ENCODE results near the gene VIL1.

VIL1 gene

DNA sequence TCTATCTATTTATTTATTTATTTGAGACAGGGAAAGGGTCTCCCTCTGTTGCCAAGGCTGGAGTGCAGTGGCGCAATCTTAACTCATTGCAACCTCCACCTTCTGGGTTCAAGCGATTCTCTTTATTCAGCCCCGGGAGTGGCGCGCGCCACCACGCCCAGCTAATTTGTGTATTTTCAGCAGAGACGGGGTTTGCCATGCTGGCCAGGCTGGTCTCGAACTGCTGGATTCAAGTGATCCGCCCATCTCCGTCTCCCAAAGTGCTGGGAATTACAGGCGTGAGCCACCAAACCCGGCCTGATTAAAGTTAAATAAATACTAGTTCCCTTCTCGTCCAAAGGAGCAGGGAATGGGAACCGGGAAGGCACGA, 23.5 kb upstream of the VIL1 start:
- no peak for DNase-seq

GRCh38 chr2:218395826-218396687, 22.9 kb upstream of the VIL1 start:
- peak; percentile 98 for DNase-seq

DNA sequence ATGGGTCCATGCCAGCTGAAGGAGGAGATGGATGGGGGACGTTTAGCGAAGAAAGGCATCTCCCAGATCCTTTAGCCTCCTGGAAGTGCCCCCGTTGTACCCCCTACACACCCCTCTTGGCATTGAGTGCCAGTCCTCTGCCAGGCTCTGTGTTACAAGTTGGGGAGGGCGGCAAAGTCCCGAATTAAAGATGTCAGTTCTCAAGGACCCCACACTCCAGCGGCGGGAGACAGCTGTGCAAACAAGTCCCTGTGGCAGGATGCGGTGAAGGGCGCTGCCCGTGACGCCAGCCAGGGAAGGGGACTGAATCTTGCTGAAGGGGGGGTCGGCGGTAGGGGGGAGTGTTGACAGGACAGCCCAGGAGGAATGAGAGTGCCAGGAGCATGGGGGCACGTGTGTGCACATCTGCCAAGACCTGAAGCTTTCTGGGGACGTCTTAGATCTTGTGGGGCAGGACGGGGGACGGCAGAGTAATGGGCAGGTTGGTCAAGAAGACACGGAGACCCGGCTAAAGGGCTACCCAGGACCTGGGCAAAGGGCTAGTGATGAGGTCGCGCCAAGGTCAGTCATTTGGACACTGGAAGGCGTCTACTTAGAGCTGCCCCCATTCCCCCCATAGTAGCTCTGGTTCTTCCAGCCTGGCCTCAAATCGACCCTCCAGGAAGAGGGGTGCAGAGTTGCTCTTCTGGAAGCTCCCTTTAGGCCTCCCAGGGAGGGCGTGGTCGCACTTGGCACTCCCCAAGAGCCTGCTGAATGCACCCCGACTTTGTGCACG, 22.0 kb upstream of the VIL1 start:
- peak; percentile 75 for DNase-seq

DNA sequence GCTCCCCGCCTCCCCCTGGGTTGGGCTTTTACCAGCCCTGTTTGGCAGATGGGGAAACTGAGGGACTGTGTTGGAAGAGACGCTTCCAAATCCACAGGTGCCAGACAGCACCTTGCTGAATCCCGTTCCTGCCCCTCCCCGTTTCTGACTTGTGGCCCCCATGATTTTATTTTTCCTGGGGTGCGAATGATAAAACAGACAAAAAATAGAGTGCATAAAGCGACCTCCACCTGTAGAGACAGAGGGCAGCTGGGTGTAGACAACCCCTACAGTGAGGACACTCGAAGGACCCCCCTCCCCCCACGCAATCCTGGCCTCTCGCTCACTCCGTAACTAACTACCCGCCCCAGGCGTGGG, 21.5 kb upstream of the VIL1 start:
- no peak for DNase-seq

DNA sequence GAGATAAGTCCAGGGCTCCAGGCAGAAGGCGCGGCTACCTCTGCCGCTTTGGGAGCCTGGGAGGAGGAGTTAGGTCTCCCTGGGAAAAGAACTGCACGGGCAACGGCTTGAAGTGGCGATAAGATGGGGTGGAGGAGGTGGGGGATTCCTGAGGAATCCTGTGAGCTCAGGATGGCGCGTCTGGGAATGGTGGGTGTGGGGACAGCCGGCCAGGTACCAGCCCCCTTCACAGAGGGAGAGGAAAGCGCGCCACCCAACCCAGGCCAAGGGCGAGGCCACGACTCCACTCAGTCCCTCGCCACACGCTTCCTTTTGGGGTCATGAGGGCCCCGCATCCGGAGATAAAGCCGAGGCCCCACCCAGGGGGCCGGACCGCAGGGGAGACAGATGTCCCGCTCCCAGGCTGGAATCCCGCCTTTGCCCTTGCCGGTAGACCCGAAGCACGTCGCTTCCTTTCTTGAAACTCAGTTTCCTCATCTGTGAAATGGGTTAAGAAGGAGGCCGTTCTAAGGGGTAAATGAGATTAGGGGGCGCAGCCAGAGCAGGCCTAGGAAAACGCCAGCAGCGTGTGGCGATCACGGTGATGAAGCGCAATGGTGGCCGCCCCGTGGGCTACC, 21.0 kb upstream of the VIL1 start:
- peak; percentile 82 for DNase-seq

- DNase-seq, result peak; percentile 84
These were observed 20.2 kb upstream of the VIL1 start for GRCh38 chr2:218398437-218399390.

DNA sequence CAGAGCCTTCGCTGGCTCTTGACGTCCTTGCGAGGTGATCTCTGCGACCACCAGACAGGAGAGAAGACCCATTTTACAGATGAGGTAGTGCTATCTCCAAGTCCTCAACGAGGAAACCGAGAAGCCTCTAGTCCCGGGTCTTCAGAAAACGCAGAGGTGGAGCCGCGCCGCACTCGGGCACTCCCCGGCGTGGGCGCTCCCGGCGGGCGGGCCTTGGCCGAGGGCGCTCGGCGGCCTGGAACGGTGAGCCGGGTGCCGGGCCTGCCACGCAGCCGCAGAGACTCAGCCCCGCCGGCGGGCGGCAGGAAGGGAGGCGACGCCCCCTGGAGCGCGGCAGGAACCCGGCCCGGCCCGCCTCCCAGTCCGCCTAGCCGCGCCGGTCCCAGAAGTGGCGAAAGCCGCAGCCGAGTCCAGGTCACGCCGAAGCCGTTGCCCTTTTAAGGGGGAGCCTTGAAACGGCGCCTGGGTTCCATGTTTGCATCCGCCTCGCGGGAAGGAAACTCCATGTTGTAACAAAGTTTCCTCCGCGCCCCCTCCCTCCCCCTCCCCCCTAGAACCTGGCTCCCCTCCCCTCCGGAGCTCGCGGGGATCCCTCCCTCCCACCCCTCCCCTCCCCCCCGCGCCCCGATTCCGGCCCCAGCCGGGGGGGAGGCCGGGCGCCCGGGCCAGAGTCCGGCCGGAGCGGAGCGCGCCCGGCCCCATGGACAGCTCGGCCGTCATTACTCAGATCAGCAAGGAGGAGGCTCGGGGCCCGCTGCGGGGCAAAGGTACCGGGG, 19.3 kb upstream of the VIL1 start, which contains the start of gene CTDSP1:
Gene CTDSP1, plus strand, starts transcription at position 478 of the 776 bp plus-strand sequence. Its CDS starts 223 bp downstream, at position 701.
- peak; percentile 98 for DNase-seq

GRCh38 chr2:218400167-218400929, 18.6 kb upstream of the VIL1 start:
- peak; percentile 33 for DNase-seq

- no peak for DNase-seq
These were observed 17.7 kb upstream of the VIL1 start for GRCh38 chr2:218400930-218401881.

GRCh38 chr2:218401890-218402289, 17.0 kb upstream of the VIL1 start:
- no peak for DNase-seq

GRCh38 chr2:218402491-218402901, 16.4 kb upstream of the VIL1 start:
- no peak for DNase-seq

DNA sequence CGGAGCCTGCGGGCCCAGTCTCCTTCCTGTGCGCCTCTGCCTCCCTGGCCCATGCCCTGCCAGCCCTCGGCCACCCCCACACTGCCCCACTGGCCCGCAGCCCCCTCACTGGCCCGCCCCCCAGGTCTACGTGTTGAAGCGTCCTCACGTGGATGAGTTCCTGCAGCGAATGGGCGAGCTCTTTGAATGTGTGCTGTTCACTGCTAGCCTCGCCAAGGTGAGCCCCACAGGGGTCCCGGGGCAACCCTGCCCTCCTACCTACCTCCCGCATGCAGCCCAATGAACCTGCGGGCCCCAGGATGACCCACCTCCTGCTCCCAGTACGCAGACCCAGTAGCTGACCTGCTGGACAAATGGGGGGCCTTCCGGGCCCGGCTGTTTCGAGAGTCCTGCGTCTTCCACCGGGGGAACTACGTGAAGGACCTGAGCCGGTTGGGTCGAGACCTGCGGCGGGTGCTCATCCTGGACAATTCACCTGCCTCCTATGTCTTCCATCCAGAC, 16.0 kb upstream of the VIL1 start:
- DNase-seq, result no peak

GRCh38 chr2:218403810-218404209, 15.1 kb upstream of the VIL1 start:
- DNase-seq, result no peak

- no peak for DNase-seq
These were observed 14.4 kb upstream of the VIL1 start for GRCh38 chr2:218404351-218405085.

DNA sequence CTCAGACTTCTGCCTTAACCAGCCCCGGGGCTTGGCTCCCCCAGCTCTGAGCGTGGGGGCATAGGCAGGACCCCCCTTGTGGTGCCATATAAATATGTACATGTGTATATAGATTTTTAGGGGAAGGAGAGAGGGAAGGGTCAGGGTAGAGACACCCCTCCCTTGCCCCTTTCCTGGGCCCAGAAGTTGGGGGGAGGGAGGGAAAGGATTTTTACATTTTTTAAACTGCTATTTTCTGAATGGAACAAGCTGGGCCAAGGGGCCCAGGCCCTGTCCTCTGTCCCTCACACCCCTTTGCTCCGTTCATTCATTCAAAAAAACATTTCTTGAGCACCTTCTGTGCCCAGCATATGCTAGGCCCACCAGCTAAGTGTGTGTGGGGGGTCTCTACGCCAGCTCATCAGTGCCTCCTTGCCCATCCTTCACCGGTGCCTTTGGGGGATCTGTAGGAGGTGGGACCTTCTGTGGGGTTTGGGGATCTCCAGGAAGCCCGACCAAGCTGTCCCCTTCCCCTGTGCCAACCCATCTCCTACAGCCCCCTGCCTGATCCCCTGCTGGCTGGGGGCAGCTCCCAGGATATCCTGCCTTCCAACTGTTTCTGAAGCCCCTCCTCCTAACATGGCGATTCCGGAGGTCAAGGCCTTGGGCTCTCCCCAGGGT, 13.7 kb upstream of the VIL1 start:
- no peak for DNase-seq

GRCh38 chr2:218405746-218406208, 13.1 kb upstream of the VIL1 start:
- DNase-seq, result no peak

DNA sequence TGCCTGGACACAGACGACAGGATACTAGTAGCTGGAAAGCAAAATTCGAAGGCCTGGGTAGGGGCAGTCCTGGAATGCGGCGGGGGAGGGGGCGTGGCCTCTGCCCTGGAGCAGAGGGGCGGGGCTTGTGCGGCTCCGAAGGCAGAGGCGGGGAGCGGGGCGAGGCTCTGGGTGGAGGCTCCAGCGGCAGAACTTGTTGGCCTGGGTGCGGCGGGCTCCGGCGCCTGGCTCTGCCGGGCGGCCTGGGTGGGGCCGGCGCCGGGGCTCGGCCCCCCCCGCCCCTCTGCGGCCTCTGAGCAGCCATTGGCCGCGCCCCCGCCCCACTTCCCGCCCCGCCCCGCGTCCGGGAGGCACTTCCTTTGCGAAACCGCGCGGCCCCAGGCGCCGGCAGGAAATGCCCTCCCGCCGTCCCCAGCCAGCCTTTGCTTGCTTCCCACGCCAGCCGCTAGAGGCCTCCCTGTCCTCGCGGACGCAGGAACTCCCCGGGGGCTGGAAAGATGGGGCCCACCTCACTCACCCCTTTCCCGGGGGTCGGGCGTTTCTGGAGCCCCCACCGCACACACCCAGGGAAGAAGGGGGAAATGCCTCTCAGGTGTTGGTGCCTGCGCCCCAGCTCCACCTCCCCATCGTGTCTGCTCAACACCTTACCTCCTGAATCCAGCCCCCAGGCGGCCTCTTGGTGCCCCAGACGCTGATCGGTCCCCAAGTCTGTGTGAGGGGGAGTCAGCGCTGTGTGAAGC, 12.5 kb upstream of the VIL1 start:
- DNase-seq, result peak; percentile 95
